SU-DHL-6 (cell line): ENCODE data around the gene NOS1AP.

Experiments
- EZH2phosphoT487 ChIP-seq: fragments of 200-600 bp; sonication (generic), shearing (Covaris generic); conservative IDR thresholded peaks from 2 replicates; pipeline ENCODE4 v1.6.1; 2018; ENCODE audit warnings: mild to moderate bottlenecking, antibody characterized with exemption, low read length, moderate library complexity, mixed read lengths
- TF ChIP-seq, protein P1 (sequence below): fragments of 200-600 bp; sonication (generic); IDR thresholded peaks from one replicate; pipeline ENCODE4 v1.5.1; 2017; ENCODE audit warnings: antibody characterized with exemption, mild to moderate bottlenecking, low read length, moderate library complexity; ENCODE audit not compliant: insufficient read depth, poor library complexity, severe bottlenecking

GRCh38 chr1:162134646-162135045, 65.2 kb downstream of the NOS1AP start:
- TF ChIP-seq, protein P1, sequence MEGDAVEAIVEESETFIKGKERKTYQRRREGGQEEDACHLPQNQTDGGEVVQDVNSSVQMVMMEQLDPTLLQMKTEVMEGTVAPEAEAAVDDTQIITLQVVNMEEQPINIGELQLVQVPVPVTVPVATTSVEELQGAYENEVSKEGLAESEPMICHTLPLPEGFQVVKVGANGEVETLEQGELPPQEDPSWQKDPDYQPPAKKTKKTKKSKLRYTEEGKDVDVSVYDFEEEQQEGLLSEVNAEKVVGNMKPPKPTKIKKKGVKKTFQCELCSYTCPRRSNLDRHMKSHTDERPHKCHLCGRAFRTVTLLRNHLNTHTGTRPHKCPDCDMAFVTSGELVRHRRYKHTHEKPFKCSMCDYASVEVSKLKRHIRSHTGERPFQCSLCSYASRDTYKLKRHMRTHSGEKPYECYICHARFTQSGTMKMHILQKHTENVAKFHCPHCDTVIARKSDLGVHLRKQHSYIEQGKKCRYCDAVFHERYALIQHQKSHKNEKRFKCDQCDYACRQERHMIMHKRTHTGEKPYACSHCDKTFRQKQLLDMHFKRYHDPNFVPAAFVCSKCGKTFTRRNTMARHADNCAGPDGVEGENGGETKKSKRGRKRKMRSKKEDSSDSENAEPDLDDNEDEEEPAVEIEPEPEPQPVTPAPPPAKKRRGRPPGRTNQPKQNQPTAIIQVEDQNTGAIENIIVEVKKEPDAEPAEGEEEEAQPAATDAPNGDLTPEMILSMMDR, result no peak
- no peak for TF ChIP-seq EZH2phosphoT487
